Common myeloid progenitor, CD34-positive (primary cell): ENCODE data around the gene BCL2L13.

Source experiments
- CTCF ChIA-PET: fragments of 350-600 bp; sonication (Branson Sonifier 250); formaldehyde crosslinking; loops from one replicate; lab custom pipeline; 2021; ENCODE audit warnings: antibody characterized with exemption; lab: Charles Lee
- POLR2A ChIA-PET: fragments of 350-600 bp; sonication (Branson Sonifier 250); formaldehyde crosslinking; loops from one replicate; lab custom pipeline; 2021; ENCODE audit warnings: antibody characterized with exemption; lab: Charles Lee
- DNase-seq, 3 donors: peaks; one replicate each; pipeline versions ENCODE4 v3.0.0 to v3.0.0-alpha.2; 2013
- H3K27ac ChIP-seq, 2 experiments: 1 replicate in 1 of 2; 2 replicates in 1 of 2; pipeline ENCODE4 v1.7.0; 2013; ENCODE audit warnings: inconsistent platforms in 2 of 2, low read length in 2 of 2, mild to moderate bottlenecking in 2 of 2, low read depth in 1 of 2, moderate library complexity in 1 of 2; ENCODE audit not compliant: severe bottlenecking in 2 of 2, insufficient read depth in 1 of 2, poor library complexity in 1 of 2
- H3K27me3 ChIP-seq, 5 experiments: replicated peaks in 2 of 5; 1 replicate in 3 of 5; 2 replicates in 2 of 5; pipeline versions ENCODE4 v1.6.1 to v1.7.0; 2013; ENCODE audit warnings: low read length in 4 of 5, mild to moderate bottlenecking in 2 of 5, moderate library complexity in 2 of 5, inconsistent platforms in 1 of 5; ENCODE audit not compliant: insufficient read depth in 5 of 5, control insufficient read depth in 4 of 5
- H3K36me3 ChIP-seq, 4 experiments: 1 replicate in 2 of 4; 2 replicates in 2 of 4; pipeline versions ENCODE4 v1.6.1 to v1.7.0; 2013; ENCODE audit warnings: low read length in 3 of 4, control low read depth in 1 of 4, mild to moderate bottlenecking in 1 of 4; ENCODE audit not compliant: control insufficient read depth in 4 of 4, insufficient read depth in 4 of 4
- H3K4me1 ChIP-seq, 4 experiments: 1 replicate in 3 of 4; 2 replicates in 1 of 4; pipeline versions ENCODE4 v1.6.1 to v1.7.1; 2013; ENCODE audit warnings: low read length in 3 of 4, mild to moderate bottlenecking in 3 of 4, control low read depth in 1 of 4, inconsistent platforms in 1 of 4, moderate library complexity in 1 of 4; ENCODE audit not compliant: control insufficient read depth in 4 of 4, insufficient read depth in 4 of 4; ENCODE audit errors: control extremely low read depth in 1 of 4
- H3K4me3 ChIP-seq, 7 experiments: 1 replicate in 4 of 7; 2 replicates in 3 of 7; pipeline versions ENCODE4 v1.5.1 to v1.7.0; 2013; ENCODE audit warnings: mild to moderate bottlenecking in 7 of 7, low read length in 6 of 7, moderate library complexity in 6 of 7, inconsistent platforms in 2 of 7, low read depth in 2 of 7, control low read depth in 1 of 7; ENCODE audit not compliant: insufficient read depth in 4 of 7, control insufficient read depth in 1 of 7; ENCODE audit errors: extremely low read depth in 1 of 7
- H3K9me3 ChIP-seq, 5 experiments: 1 replicate in 4 of 5; 2 replicates in 1 of 5; pipeline versions ENCODE4 v1.6.1 to v1.7.1; 2013; ENCODE audit warnings: low read length in 4 of 5, mild to moderate bottlenecking in 2 of 5, inconsistent platforms in 1 of 5, low read depth in 1 of 5, moderate library complexity in 1 of 5; ENCODE audit not compliant: control insufficient read depth in 4 of 5, insufficient read depth in 2 of 5; ENCODE audit errors: control extremely low read depth in 1 of 5
- WGBS: methylation state at CpG from one replicate; pipeline ENCODE4 v1.1.5; 2013; ENCODE audit not compliant: insufficient coverage; 5-methylcytosine and 5-hydroxymethylcytosine counted together

BCL2L13 gene

DNA sequence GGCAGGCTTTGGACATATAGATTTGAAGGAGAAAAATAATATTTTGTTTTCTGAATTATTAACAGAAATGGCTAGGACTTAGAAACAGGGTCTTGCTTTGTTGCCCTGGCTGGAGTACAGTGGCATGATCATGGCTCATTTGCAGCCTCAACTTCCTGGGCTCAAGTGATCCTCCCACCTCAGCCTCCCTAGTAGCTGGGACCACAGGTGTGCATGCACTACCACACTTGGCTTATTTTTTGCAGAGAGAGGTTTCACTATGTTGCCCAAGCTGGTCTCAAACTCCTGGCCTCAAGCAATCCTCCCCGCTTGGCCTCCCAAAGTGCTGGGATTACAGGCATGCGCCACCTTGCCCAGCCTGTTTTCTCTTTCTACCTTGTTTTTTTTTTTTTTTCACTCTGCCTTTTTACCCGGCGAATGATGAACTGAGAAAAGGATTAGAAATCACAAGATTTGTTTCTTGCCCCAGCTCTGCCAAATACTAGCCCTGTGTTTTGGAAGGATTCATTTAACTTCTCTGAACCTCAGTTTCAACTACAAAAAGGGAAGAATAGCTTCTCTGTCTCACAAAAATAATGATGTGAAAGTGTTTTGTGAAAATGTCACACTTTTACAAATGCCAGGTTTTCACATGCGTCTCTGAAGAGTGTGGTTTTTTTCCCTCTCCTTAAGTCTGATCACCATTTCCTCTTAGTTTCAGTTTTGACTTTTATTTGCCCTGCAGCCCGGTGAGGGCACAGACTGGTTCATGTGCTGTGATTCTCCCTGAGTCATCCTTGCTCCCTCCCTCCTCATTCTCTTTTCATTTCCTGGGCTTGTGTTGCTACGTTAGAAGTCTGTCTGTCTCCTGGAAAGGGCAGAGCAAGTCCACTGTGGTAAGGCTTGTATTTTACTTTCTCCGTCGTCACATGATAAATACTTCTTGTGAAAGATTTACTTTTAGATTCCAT, 67.7 kb downstream of the BCL2L13 start:
- peaks cover 5 to 25% (median 15%) of the 10 kb centered on the region in 4 experiments for H3K4me1 ChIP-seq
- peak overlapping the region; percentile 12 to 73 for H3K27ac ChIP-seq
- H3K36me3 ChIP-seq: peaks cover 0 to 12% (median 4%) of the 10 kb centered on the region in 4 experiments
- no peaks in the 10 kb centered on the region for H3K9me3 ChIP-seq
- 36% methylated on average over 4 of the region's 9 CpGs for WGBS
- DNase-seq: peak; percentile 77 to 92 (median 90)
- ChIA-PET POLR2A (no interaction called here), CTCF (interaction anchor here (0.6 to 2.5 kb wide), 5 partner anchors 9 to 37 kb away, joined by 3 to 8 read pairs (median 3); no protein-coding TSS in a partner anchor)
- H3K4me3 ChIP-seq: peak overlapping the region in 6 of 7 experiments; percentile 10 to 71 (median 52)
- no peaks in the 10 kb centered on the region for H3K27me3 ChIP-seq

DNA sequence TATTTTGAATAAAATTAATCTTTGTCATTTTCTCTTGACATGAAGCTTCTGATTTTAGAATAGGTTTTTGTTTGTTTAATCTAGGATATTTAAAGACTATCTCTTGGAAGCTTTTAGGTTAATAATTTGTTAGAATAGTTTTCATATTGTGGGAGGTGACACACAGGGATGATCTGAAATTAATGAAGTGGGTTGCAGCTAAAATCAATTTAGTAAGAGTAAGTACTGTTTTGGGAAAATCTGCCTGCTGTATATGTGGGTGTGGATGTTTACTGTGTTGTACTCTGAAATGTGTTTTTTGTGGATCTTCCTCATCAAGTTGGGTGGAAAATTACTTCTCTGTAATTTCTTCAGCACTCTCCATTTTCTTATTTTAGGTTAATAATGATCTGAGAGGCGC, 68.4 kb downstream of the BCL2L13 start:
- WGBS: no CpG with 5 or more reads among the region's 1 CpG
- peak overlapping the region; percentile 12 to 73 for H3K27ac ChIP-seq
- no peaks in the 10 kb centered on the region for H3K9me3 ChIP-seq
- peaks cover 0 to 12% (median 5%) of the 10 kb centered on the region in 4 experiments for H3K36me3 ChIP-seq
- no peak for DNase-seq
- no peaks in the 10 kb centered on the region for H3K27me3 ChIP-seq
- ChIA-PET POLR2A (no interaction called here), CTCF (interaction anchor here (0.6 to 2.5 kb wide), 3 partner anchors 16 to 36 kb away, joined by 3 to 8 read pairs (median 3); no protein-coding TSS in a partner anchor)
- peaks cover 5 to 25% (median 15%) of the 10 kb centered on the region in 4 experiments for H3K4me1 ChIP-seq
- H3K4me3 ChIP-seq: peak overlapping the region in 4 of 7 experiments; percentile 44 to 71 (median 58)

GRCh38 chr22:17707526-17707925, 69.0 kb downstream of the BCL2L13 start:
- 0% methylated on average over 1 of the region's 3 CpGs for WGBS
- Histone ChIP-seq H3K27me3 (no peaks in the 10 kb centered on the region), H3K9me3 (no peaks in the 10 kb centered on the region), H3K4me1 (peaks cover 5 to 25% (median 15%) of the 10 kb centered on the region in 4 experiments), H3K36me3 (peaks cover 0 to 12% (median 5%) of the 10 kb centered on the region in 4 experiments), H3K4me3 (no peak overlapping the region), H3K27ac (peak overlapping the region in 1 of 2 experiments; percentile 73)
- POLR2A ChIA-PET: no interaction called here
- no peak for DNase-seq
- CTCF ChIA-PET: interaction anchor here (1.0 to 2.5 kb wide), 2 partner anchors 16 to 35 kb away, joined by 3 to 8 read pairs; no protein-coding TSS in a partner anchor

DNA sequence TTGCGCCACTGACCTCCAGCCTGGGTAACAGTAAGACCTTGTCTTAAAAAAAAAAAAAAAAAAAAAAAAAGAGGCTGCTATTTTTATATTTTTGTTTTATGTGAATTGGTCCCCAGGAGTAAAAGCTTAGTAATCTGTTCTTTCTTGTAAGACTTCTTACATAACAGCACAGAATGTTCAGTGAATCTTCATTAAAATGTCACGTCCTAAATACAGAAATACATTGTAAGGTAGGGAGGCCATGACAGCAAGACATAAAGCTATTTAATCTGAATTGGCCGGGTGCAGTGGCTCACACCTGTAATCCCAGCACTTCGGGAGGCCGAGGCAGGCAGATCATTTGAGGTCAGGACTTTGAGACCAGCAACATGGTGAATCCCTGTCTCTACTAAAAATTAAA, 71.5 kb downstream of the BCL2L13 start:
- H3K4me1 ChIP-seq: peaks cover 5 to 25% (median 15%) of the 10 kb centered on the region in 4 experiments
- ChIA-PET CTCF (interaction anchor here (0.7 to 1.7 kb wide), 4 partner anchors 13 to 62 kb away, joined by 3 to 5 read pairs (median 4); no protein-coding TSS in a partner anchor), POLR2A (no interaction called here)
- no peak for DNase-seq
- WGBS: 100% methylated on average over 4 of the region's 5 CpGs
- no peaks in the 10 kb centered on the region for H3K9me3 ChIP-seq
- no peaks in the 10 kb centered on the region for H3K27me3 ChIP-seq
- H3K36me3 ChIP-seq: peaks cover 0 to 6% (median 3%) of the 10 kb centered on the region in 4 experiments
- no peak overlapping the region for H3K4me3 ChIP-seq
- no peak overlapping the region for H3K27ac ChIP-seq

DNA sequence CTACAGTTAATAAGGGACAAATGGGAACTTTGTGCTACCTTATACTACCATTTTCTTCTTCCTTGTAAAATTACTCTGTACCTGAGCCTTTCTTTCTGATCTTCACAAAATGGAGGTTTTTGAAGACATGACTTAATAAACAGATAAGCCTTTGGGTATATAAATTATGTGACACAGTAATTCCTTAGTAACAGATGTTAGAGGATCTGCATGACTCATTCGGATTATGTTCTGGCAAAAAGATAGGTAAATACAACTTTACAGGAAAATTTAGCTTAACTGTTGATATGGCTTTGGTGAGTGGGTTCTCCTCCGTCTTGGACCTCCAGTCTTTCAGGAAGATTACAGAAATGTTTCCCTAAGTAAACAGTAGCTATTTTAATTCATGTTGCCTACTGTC, 73.9 kb downstream of the BCL2L13 start:
- Histone ChIP-seq H3K9me3 (no peaks in the 10 kb centered on the region), H3K4me3 (no peak overlapping the region), H3K4me1 (peaks cover 0 to 5% (median 2%) of the 10 kb centered on the region in 4 experiments), H3K27ac (no peak overlapping the region), H3K36me3 (peaks cover 0 to 6% (median 1%) of the 10 kb centered on the region in 4 experiments), H3K27me3 (no peaks in the 10 kb centered on the region)
- ChIA-PET POLR2A (no interaction called here), CTCF (interaction anchor here (0.7 kb wide), 1 partner anchor 11 kb away, joined by 3 read pairs; no protein-coding TSS in a partner anchor)
- DNase-seq: no peak
- 100% methylated on average over 1 of the region's 2 CpGs for WGBS

DNA sequence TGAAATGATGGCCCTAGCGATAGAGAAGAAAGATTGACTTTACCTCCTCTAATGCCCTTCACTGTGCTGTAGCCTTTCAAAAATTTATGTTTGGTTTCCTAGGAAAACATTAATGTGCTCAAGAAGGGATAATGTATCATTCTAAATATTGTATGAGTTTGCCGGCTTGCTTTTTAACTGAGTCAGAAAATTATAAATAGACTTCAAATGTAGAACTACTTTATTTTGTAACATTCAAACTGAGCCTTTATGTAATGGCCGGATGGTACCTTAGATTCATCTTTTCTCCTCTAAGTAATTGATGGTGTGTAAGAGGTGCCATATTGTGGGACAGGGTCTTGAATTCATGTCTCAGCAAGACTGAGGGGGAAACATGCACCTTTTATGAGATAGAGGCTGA, 78.0 kb downstream of the BCL2L13 start:
- Histone ChIP-seq H3K4me3 (no peak overlapping the region), H3K36me3 (peaks cover 0 to 3% (median 0%) of the 10 kb centered on the region in 4 experiments), H3K27me3 (no peaks in the 10 kb centered on the region), H3K27ac (no peak overlapping the region), H3K9me3 (no peaks in the 10 kb centered on the region), H3K4me1 (no peaks in the 10 kb centered on the region)
- DNase-seq: no peak
- WGBS: no CpG with 5 or more reads among the region's 3 CpGs
- CTCF ChIA-PET: no interaction called here
- POLR2A ChIA-PET: interaction anchor here (0.6 kb wide), 1 partner anchor 73 kb away, joined by 3 read pairs; no protein-coding TSS in a partner anchor
